ENCODE measurements around the gene DCLK1. TPM values are rescaled to one million over a fixed set of nuclear protein-coding genes. Genes with fewer than 3 reads are reported as not detected.

Gene DCLK1
- total and polyA plus RNA-seq, 8 donors = 0.67 to 10.1 (median 1.7) TPM

- H3K36me3 ChIP-seq = no peaks in the 10 kb centered on the region
- FAIRE-seq = no peak
- WGBS, 2 donors = 75 to 76% methylated on average over 8 of the region's 8 CpGs
Observed at GRCh38 chr13:36031490-36031889, 99.7 kb downstream of the DCLK1 start.

GRCh38 chr13:36030670-36031331 is 100.4 kb downstream of the DCLK1 start:
- Histone ChIP-seq H3K36me3 (no peaks in the 10 kb centered on the region), H3K4me3 (no peak overlapping the region), H3K9me3 (no peaks in the 10 kb centered on the region), H3K27me3 (no peaks in the 10 kb centered on the region), H3K27ac (no peak overlapping the region), H3K4me1 (no peaks in the 10 kb centered on the region)
- intact Hi-C loops (cut with DNase I) = no loop called here
- peak in 2 of 4 donors; percentile 65 to 66 for ATAC-seq
- WGBS, 2 donors = 73 to 77% methylated on average over 8 of the region's 8 CpGs
- DNase-seq = no peak
- no peak for FAIRE-seq
- TF ChIP-seq CTCF (IDR thresholded peaks at IDR 0.05) = no peak

More at GRCh38 chr13:36031490-36031889, 99.7 kb downstream of the DCLK1 start:
- ATAC-seq (no peak), DNase-seq (no peak)
- Histone ChIP-seq H3K4me1 (no peaks in the 10 kb centered on the region), H3K9me3 (no peaks in the 10 kb centered on the region), H3K4me3 (no peak overlapping the region), H3K27me3 (no peaks in the 10 kb centered on the region), H3K27ac (no peak overlapping the region)
- TF ChIP-seq CTCF (IDR thresholded peaks at IDR 0.05) = no peak
- intact Hi-C loops (cut with DNase I) = no loop called here

GRCh38 chr13:36029166-36029565 is 102.0 kb downstream of the DCLK1 start:
- intact Hi-C loops (cut with DNase I) = no loop called here
- no peaks in the 10 kb centered on the region for H3K36me3 ChIP-seq
- DNase-seq = no peak
- ATAC-seq = peak in 1 of 4 donors; percentile 23
- H3K4me1 ChIP-seq = no peaks in the 10 kb centered on the region
- H3K27me3 ChIP-seq = no peaks in the 10 kb centered on the region
- TF ChIP-seq CTCF (IDR thresholded peaks at IDR 0.05) = no peak
- no peak overlapping the region for H3K4me3 ChIP-seq
- H3K27ac ChIP-seq = no peak overlapping the region
- FAIRE-seq = no peak
- H3K9me3 ChIP-seq = no peaks in the 10 kb centered on the region
- WGBS, 2 donors = 63 to 75% methylated on average over 6 of the region's 6 CpGs

- WGBS, 2 donors = 59 to 66% methylated on average over 6 of the region's 6 CpGs
- Histone ChIP-seq H3K9me3 (no peaks in the 10 kb centered on the region), H3K27me3 (no peaks in the 10 kb centered on the region), H3K36me3 (no peaks in the 10 kb centered on the region), H3K4me3 (no peak overlapping the region), H3K4me1 (no peaks in the 10 kb centered on the region), H3K27ac (no peak overlapping the region)
- TF ChIP-seq CTCF (IDR thresholded peaks at IDR 0.05) = no peak
- no peak for FAIRE-seq
- no peak for ATAC-seq
- intact Hi-C loops (cut with DNase I) = no loop called here
- no peak for DNase-seq
Observed at GRCh38 chr13:36028359-36029025, 102.7 kb downstream of the DCLK1 start.

GRCh38 chr13:36026531-36026930 is 104.7 kb downstream of the DCLK1 start:
- Histone ChIP-seq H3K27ac (no peak overlapping the region), H3K4me3 (no peak overlapping the region), H3K36me3 (no peaks in the 10 kb centered on the region), H3K4me1 (no peaks in the 10 kb centered on the region), H3K27me3 (no peaks in the 10 kb centered on the region), H3K9me3 (no peaks in the 10 kb centered on the region)
- WGBS, 2 donors = 25 to 38% methylated on average over 2 of the region's 2 CpGs
- no peak for TF ChIP-seq CTCF (IDR thresholded peaks at IDR 0.05)
- DNase-seq (no peak), ATAC-seq (no peak), FAIRE-seq (no peak)
- intact Hi-C loops (cut with DNase I) = no loop called here

Data from pancreas (tissue), 10 donors.